HepG2 (cell line): ENCODE measurements around the gene AGAP1. TPM values are rescaled to one million over a fixed set of nuclear protein-coding genes. Genes with fewer than 3 reads are reported as not detected.

Source experiments
- ATAC-seq: fragments of 200-7000 bp; cut with Tn5 transposase; 3 replicates; pipeline ENCODE4 v1.9.1; 2020; ENCODE audit warnings: mild to moderate bottlenecking, moderate library complexity
- BruUV-seq: library from RNA; stranded (reverse); fragments of 400-500 nt; replicated peaks from 2 replicates; lab custom pipeline; 2021; lab: Mats Ljungman, UMichigan
- CTCF ChIA-PET: fragments of 300-600 bp; formaldehyde crosslinking; extraction: SDS; loops from one replicate; lab custom pipeline; 2021; ENCODE audit warnings: low total read pairs, inconsistent platforms, low intra/inter-chr PET ratio; lab: Yijun Ruan, JAX
- POLR2A ChIA-PET: fragments of 350-600 bp; sonication (Branson Sonifier 250); formaldehyde crosslinking; loops from one replicate; lab custom pipeline; 2020; ENCODE audit warnings: antibody characterized with exemption, inconsistent platforms; lab: Yijun Ruan, JAX
- DNase-seq: peaks from one replicate; pipeline ENCODE4 v3.0.0-alpha.2; 2015; ENCODE audit warnings: low spot score
- FAIRE-seq: peaks from 3 replicates; lab custom pipeline; 2011; peaks lifted over from hg19 to GRCh38; lab: Jason Lieb, UNC
- H2AFZ ChIP-seq: one replicate; pipeline ENCODE4 v1.6.1; 2011; ENCODE audit warnings: low read length, inconsistent platforms
- H3K27ac ChIP-seq: fragments of 300-600 bp; 3 replicates; pipeline ENCODE4 v1.8.0; 2011; ENCODE audit warnings: mixed run types, mild to moderate bottlenecking, mixed read lengths, low read length, inconsistent platforms; ENCODE audit not compliant: insufficient read depth; ENCODE audit errors: extremely low read length
- H3K27me3 ChIP-seq, 2 experiments: fragments of 200-600 bp in 1 of 2; 2 replicates in 1 of 2; 3 replicates in 1 of 2; pipeline versions ENCODE4 v1.6.0 to v1.8.0; 2011; ENCODE audit warnings: low read length in 2 of 2, mild to moderate bottlenecking in 2 of 2, moderate library complexity in 2 of 2, inconsistent platforms in 1 of 2; ENCODE audit not compliant: insufficient read depth in 2 of 2, control insufficient read depth in 1 of 2
- H3K36me3 ChIP-seq, 2 experiments: fragments of 200-600 bp in 1 of 2; replicated peaks in 1 of 2; 2 replicates in 1 of 2; 3 replicates in 1 of 2; pipeline versions ENCODE4 v1.5.1 to v1.8.0; 2011; ENCODE audit warnings: low read length in 2 of 2, inconsistent platforms in 1 of 2; ENCODE audit not compliant: insufficient read depth in 2 of 2, control insufficient read depth in 1 of 2
- H3K4me1 ChIP-seq: 2 replicates; pipeline ENCODE4 v1.5.1; 2012; ENCODE audit warnings: low read length, inconsistent platforms; ENCODE audit not compliant: insufficient read depth
- H3K4me2 ChIP-seq: 2 replicates; pipeline ENCODE4 v1.6.0; 2011; ENCODE audit warnings: low read depth, low read length, inconsistent platforms
- H3K4me3 ChIP-seq, 3 experiments: fragments of 200-600 bp in 1 of 3; sonication (generic), shearing (Covaris generic) in 1 of 3; replicated peaks in 1 of 3; 2 replicates each; pipeline ENCODE4 v1.5.1; 2011 to 2016; ENCODE audit warnings: low read length in 3 of 3, inconsistent platforms in 2 of 3, low read depth in 2 of 3, mild to moderate bottlenecking in 2 of 3, control low read depth in 1 of 3, mixed read lengths in 1 of 3; ENCODE audit not compliant: insufficient read depth in 1 of 3
- H3K79me2 ChIP-seq: one replicate; pipeline ENCODE4 v1.6.1; 2011; ENCODE audit warnings: low read length, inconsistent platforms; ENCODE audit not compliant: insufficient read depth
- H3K9ac ChIP-seq: 2 replicates; pipeline ENCODE4 v1.6.0; 2011; ENCODE audit warnings: mild to moderate bottlenecking, low read depth, low read length, inconsistent platforms; ENCODE audit not compliant: insufficient read depth
- H3K9me3 ChIP-seq: 2 replicates; pipeline ENCODE4 v1.5.1; 2012; ENCODE audit warnings: mild to moderate bottlenecking, low read length
- H4K20me1 ChIP-seq: 2 replicates; pipeline ENCODE4 v1.6.0; 2011; ENCODE audit warnings: inconsistent platforms, mild to moderate bottlenecking, low read length, moderate library complexity; ENCODE audit not compliant: insufficient read depth
- HDAC6 ChIP-seq: fragments of 200-600 bp; sonication (generic); IDR thresholded peaks from 2 replicates; pipeline ENCODE4 v1.7.0; 2017; ENCODE audit warnings: mild to moderate bottlenecking, antibody characterized with exemption, low read length, low read depth
- PTBP1 ChIP-seq: fragments of 200-400 bp; formaldehyde crosslinking; IDR thresholded peaks from 2 replicates; pipeline ENCODE4 v1.6.1; 2018; ENCODE audit warnings: low read length, low read depth; ENCODE audit not compliant: poor library complexity, severe bottlenecking
- REXO4 ChIP-seq: sonication (generic); formaldehyde crosslinking; IDR thresholded peaks from 2 replicates; pipeline ENCODE4 v1.8.0; 2022; ENCODE audit warnings: missing genetic modification reagents, mild to moderate bottlenecking, borderline replicate concordance
- SMAD3 ChIP-seq: sonication (generic); formaldehyde crosslinking; IDR thresholded peaks from 2 replicates; pipeline ENCODE4 v1.4.0; 2020; ENCODE audit warnings: missing genetic modification reagents
- ZNF672 ChIP-seq: sonication (generic); formaldehyde crosslinking; IDR thresholded peaks from 2 replicates; pipeline ENCODE4 v1.8.1; 2022; ENCODE audit warnings: missing genetic modification reagents
- whole genome bisulfite sequencing: methylation state at CpG from one replicate; pipeline ENCODE4 v1.1.6; 2017; ENCODE audit warnings: low lambda C conversion rate; 5-methylcytosine and 5-hydroxymethylcytosine counted together
- in situ Hi-C: cut with HindIII; loops from 2 replicates; pipeline ENCODE4 v1.10.0; 2017; ENCODE audit warnings: low pct_unique_long_range_greater_than_20kb; ENCODE audit not compliant: extremely low pct_ligation_motif_present
- intact Hi-C: fragments of 100-400 bp; cut with micrococcal nuclease; formaldehyde crosslinking; loops from one replicate; pipeline ENCODE4 v1.10.0; 2022; ENCODE audit not compliant: unreplicated experiment
- polyA plus RNA-seq, 8 experiments: library from polyadenylated mRNA; depleted of rRNA in 3 of 8; stranded (reverse) in 7 of 8; unstranded in 1 of 8; fragments of >200 nt; fragmentation: Illumina TruSeq in 4 of 8; extraction: Trizol in 4 of 8; gene quantifications; 2 replicates each; pipeline versions ENCODE4 v1.2.1 to v1.2.3, GENCODE V29; 2011 to 2016; ENCODE audit warnings: low read depth in 4 of 8, missing spikeins in 1 of 8, mixed read lengths in 1 of 8; ENCODE audit not compliant: insufficient read depth in 1 of 8
- total RNA-seq, 5 experiments: library from RNA; depleted of rRNA; stranded (reverse); fragments of >200 nt; fragmentation: Illumina TruSeq; extraction: Trizol; gene quantifications; 2 replicates each; pipeline ENCODE4 v1.2.3, GENCODE V29; 2016; ENCODE audit warnings: low read depth in 1 of 5
- TF ChIP-seq, protein P1 (sequence below): sonication (generic); formaldehyde crosslinking; IDR thresholded peaks from 2 replicates; pipeline ENCODE4 v1.4.0; 2020; ENCODE audit warnings: mild to moderate bottlenecking, missing genetic modification reagents, borderline replicate concordance

Gene AGAP1
- total and polyA plus RNA-seq, 2 of the 13 experiments (the other 11 are each of a cell fraction or from before 2014, with no cell fraction given): 21.2 to 32.7 TPM

- peaks cover 18% of the 10 kb centered on the region for H3K4me1 ChIP-seq
- peaks cover 64% of the 10 kb centered on the region for H3K79me2 ChIP-seq
- H3K4me3 ChIP-seq: no peak overlapping the region
- peaks cover 19% of the 10 kb centered on the region for H4K20me1 ChIP-seq
- no peak overlapping the region for H2AFZ ChIP-seq
- peaks cover 0 to 6% of the 10 kb centered on the region in 2 experiments; a peak in 2 of 5 replicates for H3K36me3 ChIP-seq
- FAIRE-seq: no peak
- no peak overlapping the region for H3K27ac ChIP-seq
- no peak; the same call in 2 of the 3 replicates for ATAC-seq
- no peak overlapping the region for H3K4me2 ChIP-seq
- H3K9ac ChIP-seq: no peak overlapping the region
- TF ChIP-seq ZNF672 (CRISPR knock-in tag) (no peak), HDAC6 (no peak), PTBP1 (no peak), SMAD3 (CRISPR knock-in tag) (no peak), REXO4 (CRISPR knock-in tag) (no peak)
- TF ChIP-seq, protein P1, sequence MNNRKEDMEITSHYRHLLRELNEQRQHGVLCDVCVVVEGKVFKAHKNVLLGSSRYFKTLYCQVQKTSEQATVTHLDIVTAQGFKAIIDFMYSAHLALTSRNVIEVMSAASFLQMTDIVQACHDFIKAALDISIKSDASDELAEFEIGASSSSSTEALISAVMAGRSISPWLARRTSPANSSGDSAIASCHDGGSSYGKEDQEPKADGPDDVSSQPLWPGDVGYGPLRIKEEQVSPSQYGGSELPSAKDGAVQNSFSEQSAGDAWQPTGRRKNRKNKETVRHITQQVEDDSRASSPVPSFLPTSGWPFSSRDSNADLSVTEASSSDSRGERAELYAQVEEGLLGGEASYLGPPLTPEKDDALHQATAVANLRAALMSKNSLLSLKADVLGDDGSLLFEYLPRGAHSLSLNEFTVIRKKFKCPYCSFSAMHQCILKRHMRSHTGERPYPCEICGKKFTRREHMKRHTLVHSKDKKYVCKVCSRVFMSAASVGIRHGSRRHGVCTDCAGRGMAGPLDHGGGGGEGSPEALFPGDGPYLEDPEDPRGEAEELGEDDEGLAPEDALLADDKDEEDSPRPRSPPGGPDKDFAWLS (CRISPR knock-in tag): no peak
- TF ChIP-seq, all 625 proteins: peak for 0
- 98% methylated on average over 10 of the region's 10 CpGs for WGBS
- intact Hi-C loops: no loop called here
- ChIA-PET CTCF (no interaction called here), POLR2A (no interaction called here)
- BruUV-seq: no TSS peak
- Histone ChIP-seq H3K27me3 (no peaks in the 10 kb centered on the region), H3K9me3 (peaks cover 11% of the 10 kb centered on the region)
- in situ Hi-C loops: no loop called here
- DNase-seq: no peak
Measured at GRCh38 chr2:235566931-235567495, 73.2 kb downstream of the AGAP1 start.
